ENCODE results near the gene TMEM260.

GRCh38 chr14:56647493-56647892 is 67.9 kb downstream of the TMEM260 start:
- no peak for TF ChIP-seq CTCF (IDR thresholded peaks at IDR 0.05)
- no peak for TF ChIP-seq POLR2A (IDR thresholded peaks at IDR 0.05)

Measured in esophagus squamous epithelium (tissue), 4 donors.